Parathyroid adenoma (tissue), 2 donors: ENCODE results near the gene EXOC1.

Experiments
- H2AFZ ChIP-seq: fragments of 300-600 bp; sonication (generic); one replicate; pipeline ENCODE4 v1.7.0; 2017; ENCODE audit warnings: antibody characterized with exemption, mild to moderate bottlenecking
- H3K27ac ChIP-seq: fragments of 300-600 bp; sonication (generic); one replicate; pipeline ENCODE4 v1.7.0; 2017
- H3K27me3 ChIP-seq: fragments of 300-600 bp; sonication (generic); one replicate; pipeline ENCODE4 v1.7.0; 2017; ENCODE audit warnings: low read length; ENCODE audit not compliant: control insufficient read depth, insufficient read depth
- H3K36me3 ChIP-seq: fragments of 300-600 bp; sonication (generic); one replicate; pipeline ENCODE4 v1.7.0; 2017; ENCODE audit warnings: low read length; ENCODE audit not compliant: control insufficient read depth, insufficient read depth
- H3K4me1 ChIP-seq: fragments of 300-600 bp; sonication (generic); one replicate; pipeline ENCODE4 v1.7.0; 2017; ENCODE audit warnings: control low read depth
- H3K4me2 ChIP-seq: fragments of 300-600 bp; sonication (generic); one replicate; pipeline ENCODE4 v1.7.0; 2017; ENCODE audit warnings: low read length
- H3K4me3 ChIP-seq: fragments of 300-600 bp; sonication (generic); one replicate; pipeline ENCODE4 v1.7.0; 2017; ENCODE audit warnings: low read depth, low read length
- H3K79me2 ChIP-seq: fragments of 300-600 bp; sonication (generic); one replicate; pipeline ENCODE4 v1.7.0; 2017; ENCODE audit warnings: control low read depth
- H3K9ac ChIP-seq: fragments of 300-600 bp; sonication (generic); one replicate; pipeline ENCODE4 v1.7.0; 2017; ENCODE audit warnings: mild to moderate bottlenecking
- H3K9me3 ChIP-seq: fragments of 300-600 bp; sonication (generic); one replicate; pipeline ENCODE4 v1.7.0; 2017; ENCODE audit warnings: low read length; ENCODE audit not compliant: control insufficient read depth
- TF ChIP-seq, protein P1 (sequence below): fragments of 300-600 bp; sonication (generic); IDR thresholded peaks from one replicate; pipeline ENCODE4 v1.7.0; 2017; ENCODE audit warnings: antibody characterized with exemption, mild to moderate bottlenecking
- donor health status: primary hyperparathyroidism.

EXOC1 gene

DNA sequence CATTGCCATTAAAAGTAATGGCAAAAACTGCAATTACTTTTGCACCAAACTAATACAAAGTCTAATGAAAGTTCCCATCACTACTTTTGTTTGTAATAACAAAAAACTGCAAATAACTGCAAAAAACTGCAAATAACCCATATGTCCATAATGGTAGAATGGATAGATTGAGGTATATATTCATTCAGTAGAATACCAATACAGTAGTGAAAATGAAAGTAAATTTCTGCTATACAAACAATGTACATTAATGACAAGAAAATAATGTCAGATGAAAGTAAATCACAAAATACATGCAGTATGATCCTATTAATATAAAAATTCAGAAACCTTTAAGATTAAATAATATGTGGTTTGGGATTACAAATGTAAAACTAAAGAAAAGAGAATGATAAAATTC lies 54.0 kb downstream of the EXOC1 start:
- TF ChIP-seq, protein P1, sequence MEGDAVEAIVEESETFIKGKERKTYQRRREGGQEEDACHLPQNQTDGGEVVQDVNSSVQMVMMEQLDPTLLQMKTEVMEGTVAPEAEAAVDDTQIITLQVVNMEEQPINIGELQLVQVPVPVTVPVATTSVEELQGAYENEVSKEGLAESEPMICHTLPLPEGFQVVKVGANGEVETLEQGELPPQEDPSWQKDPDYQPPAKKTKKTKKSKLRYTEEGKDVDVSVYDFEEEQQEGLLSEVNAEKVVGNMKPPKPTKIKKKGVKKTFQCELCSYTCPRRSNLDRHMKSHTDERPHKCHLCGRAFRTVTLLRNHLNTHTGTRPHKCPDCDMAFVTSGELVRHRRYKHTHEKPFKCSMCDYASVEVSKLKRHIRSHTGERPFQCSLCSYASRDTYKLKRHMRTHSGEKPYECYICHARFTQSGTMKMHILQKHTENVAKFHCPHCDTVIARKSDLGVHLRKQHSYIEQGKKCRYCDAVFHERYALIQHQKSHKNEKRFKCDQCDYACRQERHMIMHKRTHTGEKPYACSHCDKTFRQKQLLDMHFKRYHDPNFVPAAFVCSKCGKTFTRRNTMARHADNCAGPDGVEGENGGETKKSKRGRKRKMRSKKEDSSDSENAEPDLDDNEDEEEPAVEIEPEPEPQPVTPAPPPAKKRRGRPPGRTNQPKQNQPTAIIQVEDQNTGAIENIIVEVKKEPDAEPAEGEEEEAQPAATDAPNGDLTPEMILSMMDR, result no peak
- Histone ChIP-seq H3K36me3 (no peaks in the 10 kb centered on the region), H3K79me2 (no peaks in the 10 kb centered on the region), H3K9me3 (no peaks in the 10 kb centered on the region), H3K4me1 (no peaks in the 10 kb centered on the region), H3K27me3 (no peaks in the 10 kb centered on the region), H3K27ac (no peak overlapping the region), H3K4me3 (no peak overlapping the region), H2AFZ (no peak overlapping the region), H3K4me2 (no peak overlapping the region), H3K9ac (no peak overlapping the region)

DNA sequence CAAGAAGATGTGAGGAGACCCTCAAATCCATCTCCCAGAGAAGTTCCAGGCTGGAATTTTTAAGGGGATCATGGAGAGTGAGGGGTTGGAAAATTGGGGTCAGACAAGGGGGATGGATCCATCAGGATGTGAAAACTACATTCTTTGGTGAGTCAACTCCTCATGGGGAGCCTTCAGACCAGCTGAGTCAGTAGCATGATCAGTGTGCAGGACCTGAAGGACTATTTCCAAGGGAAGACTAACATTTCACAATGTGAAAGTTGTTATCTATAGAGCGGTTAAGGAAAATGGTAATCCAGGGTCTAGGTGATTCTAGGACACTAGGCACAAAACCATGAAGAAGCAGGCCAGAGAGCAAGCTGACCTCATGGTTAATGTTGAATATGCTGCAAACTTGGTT lies 56.7 kb downstream of the EXOC1 start:
- Histone ChIP-seq H3K4me2 (no peak overlapping the region), H2AFZ (no peak overlapping the region), H3K27ac (no peak overlapping the region), H3K9ac (no peak overlapping the region), H3K9me3 (no peaks in the 10 kb centered on the region), H3K79me2 (no peaks in the 10 kb centered on the region), H3K4me1 (no peaks in the 10 kb centered on the region), H3K36me3 (no peaks in the 10 kb centered on the region), H3K4me3 (no peak overlapping the region), H3K27me3 (no peaks in the 10 kb centered on the region)
- TF ChIP-seq, protein P1, result no peak

DNA sequence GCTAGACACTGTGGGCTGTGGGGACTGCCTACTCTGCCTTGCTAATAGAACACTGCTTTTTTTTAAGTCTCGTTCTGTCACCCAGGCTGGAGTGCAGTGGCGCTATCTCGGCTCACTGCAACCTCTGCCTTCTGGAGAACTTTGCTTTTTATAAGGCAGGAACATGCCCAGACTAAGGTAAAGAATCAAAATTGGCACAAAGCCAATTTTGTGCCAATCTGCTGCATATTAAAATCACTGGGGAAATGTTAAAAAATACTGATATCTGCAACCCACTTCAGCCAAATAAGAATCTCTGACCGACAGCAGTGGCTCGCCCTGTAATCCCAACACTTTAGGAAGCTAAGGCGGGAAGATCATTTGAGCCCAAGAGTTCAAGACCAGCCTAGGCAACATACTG lies 58.8 kb downstream of the EXOC1 start:
- no peak overlapping the region for H3K4me3 ChIP-seq
- no peak overlapping the region for H3K27ac ChIP-seq
- H3K4me2 ChIP-seq, result no peak overlapping the region
- H3K36me3 ChIP-seq, result no peaks in the 10 kb centered on the region
- TF ChIP-seq, protein P1, result no peak
- H3K9me3 ChIP-seq, result no peaks in the 10 kb centered on the region
- H3K79me2 ChIP-seq, result no peaks in the 10 kb centered on the region
- no peak overlapping the region for H2AFZ ChIP-seq
- H3K4me1 ChIP-seq, result no peaks in the 10 kb centered on the region
- no peaks in the 10 kb centered on the region for H3K27me3 ChIP-seq
- H3K9ac ChIP-seq, result no peak overlapping the region

DNA sequence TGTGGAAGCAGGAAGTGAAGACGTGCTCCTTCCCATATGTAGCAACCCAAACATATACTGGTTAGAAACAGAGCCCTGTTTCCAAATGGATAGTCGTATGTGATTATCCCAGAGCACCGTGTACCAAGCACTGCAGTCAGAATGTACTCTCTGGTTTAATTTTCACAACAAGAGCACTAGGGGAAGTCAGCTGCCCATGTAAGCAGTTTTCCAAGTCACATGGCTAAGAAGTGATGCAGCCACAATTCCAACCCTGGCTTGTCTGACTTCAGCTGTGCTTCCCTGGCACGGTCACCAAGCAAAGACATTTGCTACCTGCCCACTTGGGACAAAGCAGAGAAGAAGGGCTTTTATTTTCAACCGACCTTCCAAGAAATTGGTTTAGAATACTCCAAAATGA lies 67.1 kb downstream of the EXOC1 start:
- Histone ChIP-seq H3K4me1 (no peaks in the 10 kb centered on the region), H3K36me3 (no peaks in the 10 kb centered on the region), H3K9me3 (no peaks in the 10 kb centered on the region), H3K4me3 (no peak overlapping the region), H2AFZ (no peak overlapping the region), H3K4me2 (no peak overlapping the region), H3K9ac (no peak overlapping the region), H3K79me2 (no peaks in the 10 kb centered on the region), H3K27me3 (no peaks in the 10 kb centered on the region), H3K27ac (no peak overlapping the region)
- TF ChIP-seq, protein P1, result no peak

DNA sequence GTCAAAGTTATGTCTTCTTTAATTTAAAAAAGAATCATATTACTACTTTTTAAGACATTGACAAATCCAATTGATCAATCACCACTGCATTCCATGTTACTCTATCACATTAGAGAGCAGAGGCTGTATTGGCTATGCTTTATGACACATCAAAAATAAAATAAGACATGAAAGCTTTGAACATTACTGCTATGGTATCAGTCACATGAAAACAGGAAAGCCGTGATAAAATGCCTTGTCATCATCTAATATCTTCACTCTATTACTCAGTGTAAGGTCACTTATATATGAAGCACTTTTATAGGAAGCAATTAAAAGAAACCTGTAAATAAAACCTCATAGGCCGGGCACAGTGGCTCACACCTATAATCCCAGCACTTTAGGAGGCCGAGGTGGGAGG lies 67.6 kb downstream of the EXOC1 start:
- Histone ChIP-seq H3K4me2 (no peak overlapping the region), H3K36me3 (no peaks in the 10 kb centered on the region), H3K79me2 (no peaks in the 10 kb centered on the region), H2AFZ (no peak overlapping the region), H3K9ac (no peak overlapping the region), H3K27ac (no peak overlapping the region), H3K4me1 (no peaks in the 10 kb centered on the region), H3K27me3 (no peaks in the 10 kb centered on the region), H3K9me3 (no peaks in the 10 kb centered on the region), H3K4me3 (no peak overlapping the region)
- TF ChIP-seq, protein P1, result no peak
